ENCODE measurements around the gene MCTP2.

The MCTP2 gene

GRCh38 chr15:94346282-94346681, 114.9 kb downstream of the MCTP2 start:
- Histone ChIP-seq H3K4me1 (ENCODE audit: control insufficient read depth, insufficient read depth, low read length) (no peaks in the 10 kb centered on the region), H3K36me3 (ENCODE audit: control insufficient read depth, insufficient read depth, low read length) (no peaks in the 10 kb centered on the region), H3K27me3 (ENCODE audit: control insufficient read depth, insufficient read depth, low read length) (no peaks in the 10 kb centered on the region), H3K9ac (ENCODE audit: low read depth, low read length) (no peak overlapping the region), H3K4me3 (ENCODE audit: low read depth, low read length) (no peak overlapping the region), H3K9me3 (ENCODE audit: control insufficient read depth, insufficient read depth, low read length) (no peaks in the 10 kb centered on the region)

- no peaks in the 10 kb centered on the region for H3K27me3 ChIP-seq (ENCODE audit: control insufficient read depth, insufficient read depth, low read length)
- no peaks in the 10 kb centered on the region for H3K4me1 ChIP-seq (ENCODE audit: control insufficient read depth, insufficient read depth, low read length)
- no peaks in the 10 kb centered on the region for H3K9me3 ChIP-seq (ENCODE audit: control insufficient read depth, insufficient read depth, low read length)
- no peaks in the 10 kb centered on the region for H3K36me3 ChIP-seq (ENCODE audit: control insufficient read depth, insufficient read depth, low read length)
- H3K4me3 ChIP-seq (ENCODE audit: low read depth, low read length), result no peak overlapping the region
- H3K9ac ChIP-seq (ENCODE audit: low read depth, low read length), result no peak overlapping the region
Measured at GRCh38 chr15:94348084-94348483, 116.7 kb downstream of the MCTP2 start.

GRCh38 chr15:94351031-94351535, 119.7 kb downstream of the MCTP2 start:
- no peaks in the 10 kb centered on the region for H3K9me3 ChIP-seq (ENCODE audit: control insufficient read depth, insufficient read depth, low read length)
- H3K36me3 ChIP-seq (ENCODE audit: control insufficient read depth, insufficient read depth, low read length), result no peaks in the 10 kb centered on the region
- H3K27me3 ChIP-seq (ENCODE audit: control insufficient read depth, insufficient read depth, low read length), result no peaks in the 10 kb centered on the region
- no peak overlapping the region for H3K9ac ChIP-seq (ENCODE audit: low read depth, low read length)
- no peaks in the 10 kb centered on the region for H3K4me1 ChIP-seq (ENCODE audit: control insufficient read depth, insufficient read depth, low read length)
- H3K4me3 ChIP-seq (ENCODE audit: low read depth, low read length), result no peak overlapping the region

- no peak overlapping the region for H3K4me3 ChIP-seq (ENCODE audit: low read depth, low read length)
Measured at GRCh38 chr15:94352636-94353487, 121.5 kb downstream of the MCTP2 start.

GRCh38 chr15:94353488-94353820, 122.1 kb downstream of the MCTP2 start:
- Histone ChIP-seq H3K27me3 (ENCODE audit: control insufficient read depth, insufficient read depth, low read length) (no peaks in the 10 kb centered on the region), H3K36me3 (ENCODE audit: control insufficient read depth, insufficient read depth, low read length) (no peaks in the 10 kb centered on the region), H3K9me3 (ENCODE audit: control insufficient read depth, insufficient read depth, low read length) (no peaks in the 10 kb centered on the region), H3K4me1 (ENCODE audit: control insufficient read depth, insufficient read depth, low read length) (no peaks in the 10 kb centered on the region), H3K4me3 (ENCODE audit: low read depth, low read length) (no peak overlapping the region), H3K9ac (ENCODE audit: low read depth, low read length) (no peak overlapping the region)

More at GRCh38 chr15:94352636-94353487, 121.5 kb downstream of the MCTP2 start:
- no peaks in the 10 kb centered on the region for H3K9me3 ChIP-seq (ENCODE audit: control insufficient read depth, insufficient read depth, low read length)
- H3K4me1 ChIP-seq (ENCODE audit: control insufficient read depth, insufficient read depth, low read length), result no peaks in the 10 kb centered on the region
- H3K27me3 ChIP-seq (ENCODE audit: control insufficient read depth, insufficient read depth, low read length), result no peaks in the 10 kb centered on the region
- H3K36me3 ChIP-seq (ENCODE audit: control insufficient read depth, insufficient read depth, low read length), result no peaks in the 10 kb centered on the region
- H3K9ac ChIP-seq (ENCODE audit: low read depth, low read length), result no peak overlapping the region

- Histone ChIP-seq H3K4me1 (ENCODE audit: control insufficient read depth, insufficient read depth, low read length) (no peaks in the 10 kb centered on the region), H3K36me3 (ENCODE audit: control insufficient read depth, insufficient read depth, low read length) (no peaks in the 10 kb centered on the region), H3K9me3 (ENCODE audit: control insufficient read depth, insufficient read depth, low read length) (no peaks in the 10 kb centered on the region), H3K27me3 (ENCODE audit: control insufficient read depth, insufficient read depth, low read length) (no peaks in the 10 kb centered on the region), H3K4me3 (ENCODE audit: low read depth, low read length) (no peak overlapping the region), H3K9ac (ENCODE audit: low read depth, low read length) (no peak overlapping the region)
Measured at GRCh38 chr15:94354655-94355054, 123.3 kb downstream of the MCTP2 start.

- Histone ChIP-seq H3K9ac (ENCODE audit: low read depth, low read length) (no peak overlapping the region), H3K27me3 (ENCODE audit: control insufficient read depth, insufficient read depth, low read length) (no peaks in the 10 kb centered on the region), H3K9me3 (ENCODE audit: control insufficient read depth, insufficient read depth, low read length) (no peaks in the 10 kb centered on the region), H3K4me1 (ENCODE audit: control insufficient read depth, insufficient read depth, low read length) (no peaks in the 10 kb centered on the region), H3K36me3 (ENCODE audit: control insufficient read depth, insufficient read depth, low read length) (no peaks in the 10 kb centered on the region), H3K4me3 (ENCODE audit: low read depth, low read length) (no peak overlapping the region)
Measured at GRCh38 chr15:94359716-94360115, 128.4 kb downstream of the MCTP2 start.

- Histone ChIP-seq H3K4me3 (ENCODE audit: low read depth, low read length) (no peak overlapping the region), H3K27me3 (ENCODE audit: control insufficient read depth, insufficient read depth, low read length) (no peaks in the 10 kb centered on the region), H3K4me1 (ENCODE audit: control insufficient read depth, insufficient read depth, low read length) (no peaks in the 10 kb centered on the region), H3K9ac (ENCODE audit: low read depth, low read length) (no peak overlapping the region), H3K9me3 (ENCODE audit: control insufficient read depth, insufficient read depth, low read length) (no peaks in the 10 kb centered on the region), H3K36me3 (ENCODE audit: control insufficient read depth, insufficient read depth, low read length) (no peaks in the 10 kb centered on the region)
Measured at GRCh38 chr15:94360251-94360685, 128.9 kb downstream of the MCTP2 start.

GRCh38 chr15:94362385-94363092, 131.2 kb downstream of the MCTP2 start:
- Histone ChIP-seq H3K27me3 (ENCODE audit: control insufficient read depth, insufficient read depth, low read length) (no peaks in the 10 kb centered on the region), H3K4me1 (ENCODE audit: control insufficient read depth, insufficient read depth, low read length) (no peaks in the 10 kb centered on the region), H3K9ac (ENCODE audit: low read depth, low read length) (no peak overlapping the region), H3K4me3 (ENCODE audit: low read depth, low read length) (no peak overlapping the region), H3K36me3 (ENCODE audit: control insufficient read depth, insufficient read depth, low read length) (no peaks in the 10 kb centered on the region), H3K9me3 (ENCODE audit: control insufficient read depth, insufficient read depth, low read length) (no peaks in the 10 kb centered on the region)

- Histone ChIP-seq H3K4me1 (ENCODE audit: control insufficient read depth, insufficient read depth, low read length) (no peaks in the 10 kb centered on the region), H3K27me3 (ENCODE audit: control insufficient read depth, insufficient read depth, low read length) (no peaks in the 10 kb centered on the region), H3K9me3 (ENCODE audit: control insufficient read depth, insufficient read depth, low read length) (no peaks in the 10 kb centered on the region), H3K9ac (ENCODE audit: low read depth, low read length) (no peak overlapping the region), H3K4me3 (ENCODE audit: low read depth, low read length) (no peak overlapping the region), H3K36me3 (ENCODE audit: control insufficient read depth, insufficient read depth, low read length) (no peaks in the 10 kb centered on the region)
Measured at GRCh38 chr15:94363382-94363781, 132.0 kb downstream of the MCTP2 start.

GRCh38 chr15:94366781-94367180, 135.4 kb downstream of the MCTP2 start:
- H3K9ac ChIP-seq (ENCODE audit: low read depth, low read length), result no peak overlapping the region
- no peaks in the 10 kb centered on the region for H3K36me3 ChIP-seq (ENCODE audit: control insufficient read depth, insufficient read depth, low read length)
- no peaks in the 10 kb centered on the region for H3K27me3 ChIP-seq (ENCODE audit: control insufficient read depth, insufficient read depth, low read length)
- no peaks in the 10 kb centered on the region for H3K4me1 ChIP-seq (ENCODE audit: control insufficient read depth, insufficient read depth, low read length)
- H3K4me3 ChIP-seq (ENCODE audit: low read depth, low read length), result no peak overlapping the region
- no peaks in the 10 kb centered on the region for H3K9me3 ChIP-seq (ENCODE audit: control insufficient read depth, insufficient read depth, low read length)
